H1 (cell line): ENCODE data around the gene KISS1. TPM values are rescaled to one million over a fixed set of nuclear protein-coding genes. Genes with fewer than 3 reads are reported as not detected.

ENCODE experiments used
- CTCF ChIA-PET: fragments of 300-600 bp; sonication (Branson Sonifier 250); formaldehyde crosslinking; loops from one replicate; lab custom pipeline; 2021; ENCODE audit not compliant: partially characterized antibody; lab: Charles Lee
- POLR2A ChIA-PET: fragments of 300-600 bp; sonication (Branson Sonifier 250); formaldehyde crosslinking; loops from one replicate; lab custom pipeline; 2021; ENCODE audit warnings: inconsistent platforms; ENCODE audit not compliant: partially characterized antibody; lab: Charles Lee
- DNase-seq, 2 experiments: peaks; one replicate each; pipeline versions ENCODE4 v3.0.0 to v3.0.0-alpha.2; 2010 to 2022; ENCODE audit warnings: low spot score in 2 of 2, low read depth in 1 of 2, mixed read lengths in 1 of 2
- FAIRE-seq: peaks from 2 replicates; lab custom pipeline; 2011; peaks lifted over from hg19 to GRCh38; lab: Jason Lieb, UNC
- H2AFZ ChIP-seq: 2 replicates; pipeline ENCODE4 v1.8.1; 2012; ENCODE audit warnings: low read length, inconsistent platforms
- H2AK5ac ChIP-seq: 2 replicates; pipeline ENCODE4 v1.6.1; 2013; ENCODE audit warnings: low read depth, low read length
- H2BK120ac ChIP-seq: replicated peaks from 2 replicates; pipeline ENCODE3; 2013; ENCODE audit warnings: low read depth, low read length, inconsistent platforms
- H2BK12ac ChIP-seq: 2 replicates; pipeline ENCODE4 v1.6.1; 2013; ENCODE audit warnings: low read depth, low read length
- H2BK15ac ChIP-seq: 2 replicates; pipeline ENCODE4 v1.6.1; 2013; ENCODE audit warnings: low read length
- H2BK20ac ChIP-seq: 2 replicates; pipeline ENCODE4 v1.6.1; 2013; ENCODE audit warnings: low read length
- H2BK5ac ChIP-seq: 2 replicates; pipeline ENCODE4 v1.6.1; 2013; ENCODE audit warnings: low read depth, low read length
- H3K14ac ChIP-seq: 2 replicates; pipeline ENCODE4 v1.6.1; 2013; ENCODE audit warnings: inconsistent platforms; ENCODE audit not compliant: insufficient read length
- H3K18ac ChIP-seq: 2 replicates; pipeline ENCODE4 v1.6.1; 2013; ENCODE audit warnings: low read length; ENCODE audit errors: extremely low read depth
- H3K23ac ChIP-seq: 2 replicates; pipeline ENCODE4 v1.6.1; 2013; ENCODE audit warnings: inconsistent platforms; ENCODE audit not compliant: insufficient read length
- H3K23me2 ChIP-seq: 2 replicates; pipeline ENCODE4 v1.6.1; 2013; ENCODE audit warnings: low read depth, low read length
- H3K27ac ChIP-seq: 2 replicates; pipeline ENCODE4 v1.6.1; 2011; ENCODE audit warnings: low read depth, low read length, inconsistent platforms
- H3K27me3 ChIP-seq, 4 experiments: replicated peaks in 1 of 4; 1 replicate in 1 of 4; 2 replicates in 3 of 4; pipeline versions ENCODE4 v1.6.1 to v1.8.1; 2011 to 2013; ENCODE audit warnings: low read length in 3 of 4, mild to moderate bottlenecking in 3 of 4, inconsistent platforms in 2 of 4, mixed read lengths in 2 of 4, moderate library complexity in 1 of 4; ENCODE audit not compliant: control insufficient read depth in 3 of 4, insufficient read depth in 3 of 4; ENCODE audit errors: extremely low read depth in 1 of 4
- H3K36me3 ChIP-seq, 4 experiments: 2 replicates each; pipeline versions ENCODE4 v1.6.1 to v1.8.1; 2011 to 2013; ENCODE audit warnings: mild to moderate bottlenecking in 4 of 4, low read length in 3 of 4, moderate library complexity in 2 of 4, control low read depth in 1 of 4, inconsistent platforms in 1 of 4; ENCODE audit not compliant: insufficient read depth in 4 of 4, control insufficient read depth in 2 of 4
- H3K4ac ChIP-seq: replicated peaks from 2 replicates; pipeline ENCODE3; 2013; ENCODE audit warnings: low read length, low read depth, mixed read lengths, inconsistent platforms; ENCODE audit not compliant: insufficient read length
- H3K4me1 ChIP-seq, 4 experiments: replicated peaks in 1 of 4; 1 replicate in 1 of 4; 2 replicates in 3 of 4; pipeline versions ENCODE4 v1.6.1 to v1.8.1; 2011 to 2013; ENCODE audit warnings: low read length in 3 of 4, inconsistent platforms in 2 of 4, mixed read lengths in 1 of 4; ENCODE audit not compliant: insufficient read depth in 4 of 4, control insufficient read depth in 3 of 4
- H3K4me2 ChIP-seq, 2 experiments: 2 replicates each; pipeline versions ENCODE4 v1.6.1 to v1.8.1; 2011 to 2013; ENCODE audit warnings: low read depth in 2 of 2, low read length in 2 of 2, control low read depth in 1 of 2, inconsistent platforms in 1 of 2, mild to moderate bottlenecking in 1 of 2; ENCODE audit not compliant: insufficient read depth in 1 of 2
- H3K4me3 ChIP-seq, 4 experiments: fragments of 200-600, 300-600 bp in 1 of 4; sonication (generic), shearing (Covaris generic), sonication (Bioruptor Twin) in 1 of 4; 2 replicates each; pipeline versions ENCODE4 v1.5.1 to v1.8.1; 2011 to 2016; ENCODE audit warnings: low read length in 4 of 4, low read depth in 3 of 4, control low read depth in 2 of 4, inconsistent platforms in 2 of 4, mild to moderate bottlenecking in 2 of 4, mixed read lengths in 1 of 4, moderate library complexity in 1 of 4; ENCODE audit not compliant: insufficient read depth in 2 of 4; ENCODE audit errors: extremely low read depth in 1 of 4
- H3K56ac ChIP-seq: replicated peaks from 2 replicates; pipeline ENCODE3; 2013; ENCODE audit warnings: low read depth, mild to moderate bottlenecking, mixed read lengths, low read length, inconsistent platforms; ENCODE audit not compliant: insufficient read length
- H3K79me1 ChIP-seq: 2 replicates; pipeline ENCODE4 v1.6.1; 2013; ENCODE audit warnings: low read depth, low read length, control low read depth
- H3K79me2 ChIP-seq, 2 experiments: 2 replicates each; pipeline versions ENCODE4 v1.6.1 to v1.8.1; 2012 to 2013; ENCODE audit warnings: low read length in 2 of 2, mild to moderate bottlenecking in 2 of 2, inconsistent platforms in 1 of 2; ENCODE audit not compliant: insufficient read depth in 2 of 2, control insufficient read depth in 1 of 2
- H3K9ac ChIP-seq, 4 experiments: replicated peaks in 1 of 4; 1 replicate in 1 of 4; 2 replicates in 3 of 4; pipeline versions ENCODE4 v1.6.1 to v1.8.1; 2011 to 2013; ENCODE audit warnings: low read depth in 3 of 4, low read length in 3 of 4, control low read depth in 2 of 4, mild to moderate bottlenecking in 2 of 4, moderate library complexity in 2 of 4, inconsistent platforms in 1 of 4; ENCODE audit errors: extremely low read depth in 1 of 4
- H3K9me3 ChIP-seq, 2 experiments: 2 replicates each; pipeline versions ENCODE4 v1.6.1 to v1.8.1; 2012 to 2013; ENCODE audit warnings: mild to moderate bottlenecking in 2 of 2, moderate library complexity in 2 of 2, control low read depth in 1 of 2, inconsistent platforms in 1 of 2, low read depth in 1 of 2, low read length in 1 of 2, mixed read lengths in 1 of 2; ENCODE audit not compliant: insufficient read depth in 2 of 2
- H4K20me1 ChIP-seq, 2 experiments: replicated peaks in 1 of 2; 2 replicates each; pipeline versions ENCODE3 to v1.8.1; 2011 to 2013; ENCODE audit warnings: inconsistent platforms in 2 of 2, low read length in 2 of 2, mild to moderate bottlenecking in 1 of 2; ENCODE audit not compliant: insufficient read depth in 2 of 2, control insufficient read depth in 1 of 2
- H4K5ac ChIP-seq: 2 replicates; pipeline ENCODE4 v1.6.1; 2013; ENCODE audit warnings: low read length, low read depth, mixed read lengths, inconsistent platforms; ENCODE audit not compliant: insufficient read length
- H4K8ac ChIP-seq: 2 replicates; pipeline ENCODE4 v1.8.0; 2013; ENCODE audit warnings: mild to moderate bottlenecking, moderate library complexity, low read length, inconsistent platforms; ENCODE audit not compliant: insufficient read depth; ENCODE audit errors: extremely low read depth
- H4K91ac ChIP-seq: replicated peaks from 2 replicates; pipeline ENCODE3; 2013; ENCODE audit warnings: low read length, mixed read lengths, inconsistent platforms; ENCODE audit not compliant: insufficient read length
- ATF2 ChIP-seq: IDR thresholded peaks from 2 replicates; pipeline ENCODE4 v1.6.1; 2012; ENCODE audit warnings: low read length, inconsistent platforms
- CTCF ChIP-seq, 3 experiments: IDR thresholded peaks; 1 replicate in 2 of 3; 2 replicates in 1 of 3; pipeline versions ENCODE4 v1.5.1 to v1.6.1; 2011; ENCODE audit warnings: low read length in 3 of 3, mild to moderate bottlenecking in 3 of 3, inconsistent platforms in 2 of 3, low read depth in 1 of 3, moderate library complexity in 1 of 3; ENCODE audit not compliant: insufficient read depth in 1 of 3; ENCODE audit errors: control extremely low read depth in 1 of 3
- EGR1 ChIP-seq: IDR thresholded peaks from 2 replicates; pipeline ENCODE4 v1.6.1; 2011; ENCODE audit warnings: low read depth, low read length, borderline replicate concordance
- MAX ChIP-seq: IDR thresholded peaks from 2 replicates; pipeline ENCODE4 v1.6.1; 2012; ENCODE audit warnings: inconsistent platforms
- TAF7 ChIP-seq: optimal IDR thresholded peaks from 2 replicates; pipeline ENCODE3; 2011; ENCODE audit warnings: low read depth, mild to moderate bottlenecking, inconsistent platforms, low read length, moderate library complexity, borderline replicate concordance
- TCF12 ChIP-seq: IDR thresholded peaks from 2 replicates; pipeline ENCODE4 v1.6.1; 2011; ENCODE audit warnings: low read depth, mild to moderate bottlenecking, low read length
- WGBS, 2 experiments: shearing (Covaris generic) in 1 of 2; methylation state at CpG; one replicate each; pipeline versions ENCODE4 v1.1.6 to v1.1.7; 2013 to 2015; ENCODE audit warnings: low lambda C conversion rate in 2 of 2, mixed read lengths in 2 of 2, inconsistent platforms in 1 of 2, low coverage in 1 of 2, missing lambda C conversion rate in 1 of 2; ENCODE audit not compliant: insufficient replicate concordance in 2 of 2, insufficient coverage in 1 of 2, insufficient read length in 1 of 2; ENCODE audit errors: extremely low coverage in 1 of 2, missing lambda C conversion rate in 1 of 2; 5-methylcytosine and 5-hydroxymethylcytosine counted together
- polyA plus RNA-seq, 7 experiments: library from polyadenylated mRNA; depleted of rRNA in 3 of 7; stranded (reverse) in 5 of 7; unstranded in 2 of 7; fragments of >200 nt in 5 of 7; fragments of 200-250 nt in 2 of 7; gene quantifications; 1 replicate in 5 of 7; 2 replicates in 1 of 7; 4 replicates in 1 of 7; pipeline versions ENCODE4 v1.2.1 to v1.2.3, GENCODE V29; 2011 to 2013; ENCODE audit warnings: missing spikeins in 2 of 7, mixed read lengths in 2 of 7
- total RNA-seq: library from RNA; stranded (reverse); fragmentation: NEBNext Ultra II Directional; extraction: Animal tissue kit (Norgen Biotek cat#: 25700); gene quantifications from 2 replicates; pipeline ENCODE4 v1.2.1, GENCODE V29; 2021

The KISS1 gene
- total and polyA plus RNA-seq, 2 of the 8 experiments (the other 6 are each of a cell fraction or from before 2014, with no cell fraction given) = 0.71 TPM; not detected in 1

GRCh38 chr1:204141131-204141530 lies 55.2 kb downstream of the KISS1 start:
- Histone ChIP-seq H3K36me3 (no peaks in the 10 kb centered on the region), H3K27me3 (no peaks in the 10 kb centered on the region; a peak in 1 of 7 replicates), H3K18ac (no peak overlapping the region), H3K79me1 (peaks cover 2% of the 10 kb centered on the region; the same call in 1 of the 2 replicates), H3K27ac (no peak overlapping the region), H2BK15ac (no peak overlapping the region)
- 82% methylated on average over 3 of the region's 3 CpGs; no CpG with 5 or more reads in 1 of the 2 experiments for WGBS, 2 experiments
- TF ChIP-seq TCF12 = no peak
- no peak for TF ChIP-seq MAX
- TF ChIP-seq ATF2 = no peak
- no peak for TF ChIP-seq TAF7
- no peak for TF ChIP-seq CTCF (IDR thresholded peaks at IDR 0.05; ENCODE audit: control extremely low read depth in 1 of 3, insufficient read depth in 1 of 3, low read depth in 1 of 3, low read length in 3 of 3)
- no peak for TF ChIP-seq EGR1
- TF ChIP-seq, all 59 proteins: peak for 0
- no peak overlapping the region for H3K14ac ChIP-seq
- no peak overlapping the region for H3K9ac ChIP-seq
- no peak overlapping the region for H4K8ac ChIP-seq
- H3K4ac ChIP-seq = no peak overlapping the region
- no peaks in the 10 kb centered on the region; the same call in 1 of the 2 replicates for H3K23me2 ChIP-seq
- H4K20me1 ChIP-seq = peaks cover 0 to 2% of the 10 kb centered on the region in 2 experiments
- no peaks in the 10 kb centered on the region for H3K9me3 ChIP-seq
- H2BK20ac ChIP-seq = no peak overlapping the region
- H2BK5ac ChIP-seq = no peak overlapping the region
- H3K23ac ChIP-seq = no peak overlapping the region
- FAIRE-seq (no peak), DNase-seq (no peak)
- H3K4me2 ChIP-seq = no peak overlapping the region
- no peak overlapping the region for H2BK120ac ChIP-seq
- no peak overlapping the region for H3K56ac ChIP-seq
- H4K91ac ChIP-seq = no peak overlapping the region
- ChIA-PET POLR2A (interaction anchor here (1.2 to 2.5 kb wide), 4 partner anchors 9 to 12 kb away, joined by 4 to 8 read pairs (median 6); partner anchors contain the start of gene ETNK2), CTCF (interaction anchor here (0.9 to 9.8 kb wide), 10 partner anchors 9 to 282 kb away, joined by 3 to 99 read pairs (median 5); partner anchors contain the start of genes ETNK2 and SOX13)
- H3K4me1 ChIP-seq = peaks cover 0 to 5% (median under 1%) of the 10 kb centered on the region in 4 experiments; a peak in 3 of 7 replicates
- no peak overlapping the region for H3K4me3 ChIP-seq
- H2BK12ac ChIP-seq = no peak overlapping the region
- H3K79me2 ChIP-seq = no peaks in the 10 kb centered on the region
- no peak overlapping the region for H2AFZ ChIP-seq
- no peak overlapping the region for H2AK5ac ChIP-seq
- no peak overlapping the region for H4K5ac ChIP-seq
